Chondrocyte (in vitro differentiated cells): Measurements from ENCODE around the gene PARP15. TPM values are rescaled to one million over a fixed set of nuclear protein-coding genes. Genes with fewer than 3 reads are reported as not detected.

Experiments used
- DNase-seq: peaks from one replicate; pipeline ENCODE4 v3.0.0; 2021; ENCODE audit warnings: mixed read lengths, low spot score
- H3K27ac Mint-ChIP-seq: one replicate; pipeline ENCODE4 v1.8.0; 2021; ENCODE audit warnings: mild to moderate bottlenecking, moderate library complexity, mixed read lengths; ENCODE audit not compliant: unreplicated experiment
- H3K27me3 Mint-ChIP-seq: 2 replicates; pipeline ENCODE4 v1.8.0; 2021; ENCODE audit warnings: low read depth, mixed read lengths
- H3K36me3 Mint-ChIP-seq: 2 replicates; pipeline ENCODE4 v1.8.0; 2021; ENCODE audit warnings: low read depth, mixed read lengths
- H3K4me1 Mint-ChIP-seq: 2 replicates; pipeline ENCODE4 v1.8.0; 2021; ENCODE audit warnings: low read depth, mild to moderate bottlenecking, mixed read lengths
- H3K4me3 Mint-ChIP-seq: one replicate; pipeline ENCODE4 v1.8.0; 2021; ENCODE audit warnings: mild to moderate bottlenecking, moderate library complexity, mixed read lengths; ENCODE audit not compliant: unreplicated experiment
- H3K9me3 Mint-ChIP-seq: 2 replicates; pipeline ENCODE4 v1.8.0; 2021; ENCODE audit warnings: low read depth, mixed read lengths
- total RNA-seq: library from RNA; stranded (reverse); gene quantifications from 3 replicates; pipeline ENCODE4 v1.2.1, GENCODE V29; 2021
- TF ChIP-seq, protein P1 (sequence below): fragments of 200-600 bp; sonication (generic); IDR thresholded peaks from 2 replicates; pipeline ENCODE4 v1.5.0; 2021; ENCODE audit warnings: antibody characterized with exemption, mild to moderate bottlenecking, moderate library complexity

Gene PARP15
- total RNA-seq, 1 donor from 2014 or later = not detected

DNA sequence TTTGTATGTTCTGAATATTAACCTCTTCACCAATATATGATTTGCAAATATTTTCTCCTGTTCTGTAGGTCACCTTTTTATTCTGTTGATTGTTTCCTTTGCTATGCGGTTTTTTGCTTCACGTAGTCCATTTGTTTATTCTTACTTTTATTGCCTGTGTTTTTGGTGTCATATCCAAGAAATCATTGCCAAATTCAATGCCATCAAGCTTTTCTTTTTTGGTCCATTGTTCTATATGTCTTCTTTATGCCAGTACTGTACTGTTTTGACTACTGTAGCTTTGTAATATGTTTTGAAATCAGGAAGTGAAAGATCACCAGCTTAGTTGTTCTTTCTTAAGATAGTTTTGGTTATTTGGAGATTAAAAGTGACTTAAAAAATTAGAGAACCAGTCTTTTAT is 4.2 kb downstream of the PARP15 start:
- TF ChIP-seq, protein P1, sequence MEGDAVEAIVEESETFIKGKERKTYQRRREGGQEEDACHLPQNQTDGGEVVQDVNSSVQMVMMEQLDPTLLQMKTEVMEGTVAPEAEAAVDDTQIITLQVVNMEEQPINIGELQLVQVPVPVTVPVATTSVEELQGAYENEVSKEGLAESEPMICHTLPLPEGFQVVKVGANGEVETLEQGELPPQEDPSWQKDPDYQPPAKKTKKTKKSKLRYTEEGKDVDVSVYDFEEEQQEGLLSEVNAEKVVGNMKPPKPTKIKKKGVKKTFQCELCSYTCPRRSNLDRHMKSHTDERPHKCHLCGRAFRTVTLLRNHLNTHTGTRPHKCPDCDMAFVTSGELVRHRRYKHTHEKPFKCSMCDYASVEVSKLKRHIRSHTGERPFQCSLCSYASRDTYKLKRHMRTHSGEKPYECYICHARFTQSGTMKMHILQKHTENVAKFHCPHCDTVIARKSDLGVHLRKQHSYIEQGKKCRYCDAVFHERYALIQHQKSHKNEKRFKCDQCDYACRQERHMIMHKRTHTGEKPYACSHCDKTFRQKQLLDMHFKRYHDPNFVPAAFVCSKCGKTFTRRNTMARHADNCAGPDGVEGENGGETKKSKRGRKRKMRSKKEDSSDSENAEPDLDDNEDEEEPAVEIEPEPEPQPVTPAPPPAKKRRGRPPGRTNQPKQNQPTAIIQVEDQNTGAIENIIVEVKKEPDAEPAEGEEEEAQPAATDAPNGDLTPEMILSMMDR = no peak
- Mint-ChIP-seq H3K9me3 (peaks cover 23% of the 10 kb centered on the region), H3K4me3 (no peak overlapping the region), H3K36me3 (peaks cover 12% of the 10 kb centered on the region), H3K27ac (no peak overlapping the region), H3K4me1 (peaks cover 5% of the 10 kb centered on the region), H3K27me3 (peaks cover 6% of the 10 kb centered on the region)
- no peak for DNase-seq

- TF ChIP-seq, protein P1 = no peak
- Mint-ChIP-seq H3K36me3 (peaks cover 12% of the 10 kb centered on the region), H3K27ac (no peak overlapping the region), H3K4me1 (peaks cover 5% of the 10 kb centered on the region), H3K27me3 (peaks cover 5% of the 10 kb centered on the region), H3K9me3 (peaks cover 23% of the 10 kb centered on the region), H3K4me3 (no peak overlapping the region)
- no peak for DNase-seq
Observed at GRCh38 chr3:122582390-122582789, 4.9 kb downstream of the PARP15 start.

DNA sequence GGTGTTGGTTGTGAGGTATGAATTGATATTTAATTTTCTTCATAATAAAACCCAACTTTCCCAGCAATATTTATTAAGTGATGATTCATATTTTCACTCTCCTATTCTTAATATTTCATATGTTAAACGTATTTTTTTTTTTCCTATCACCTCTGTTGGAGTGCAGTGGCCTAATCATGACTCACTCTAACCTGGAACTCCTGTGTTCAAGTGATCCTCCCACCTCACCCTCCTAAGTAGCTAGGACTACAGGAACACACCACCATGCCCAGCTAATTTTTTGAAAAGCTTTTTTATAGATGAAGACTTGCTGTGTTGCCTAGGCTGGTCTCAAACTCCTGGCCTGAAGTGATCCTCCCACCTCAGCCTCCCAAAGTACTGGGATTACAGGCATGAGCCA is 8.6 kb downstream of the PARP15 start:
- no peak overlapping the region for H3K27ac Mint-ChIP-seq
- peaks cover 12% of the 10 kb centered on the region for H3K36me3 Mint-ChIP-seq
- TF ChIP-seq, protein P1 = no peak
- H3K4me1 Mint-ChIP-seq = no peaks in the 10 kb centered on the region
- DNase-seq = no peak
- H3K27me3 Mint-ChIP-seq = peaks cover 6% of the 10 kb centered on the region
- peaks cover 23% of the 10 kb centered on the region for H3K9me3 Mint-ChIP-seq
- no peak overlapping the region for H3K4me3 Mint-ChIP-seq

DNA sequence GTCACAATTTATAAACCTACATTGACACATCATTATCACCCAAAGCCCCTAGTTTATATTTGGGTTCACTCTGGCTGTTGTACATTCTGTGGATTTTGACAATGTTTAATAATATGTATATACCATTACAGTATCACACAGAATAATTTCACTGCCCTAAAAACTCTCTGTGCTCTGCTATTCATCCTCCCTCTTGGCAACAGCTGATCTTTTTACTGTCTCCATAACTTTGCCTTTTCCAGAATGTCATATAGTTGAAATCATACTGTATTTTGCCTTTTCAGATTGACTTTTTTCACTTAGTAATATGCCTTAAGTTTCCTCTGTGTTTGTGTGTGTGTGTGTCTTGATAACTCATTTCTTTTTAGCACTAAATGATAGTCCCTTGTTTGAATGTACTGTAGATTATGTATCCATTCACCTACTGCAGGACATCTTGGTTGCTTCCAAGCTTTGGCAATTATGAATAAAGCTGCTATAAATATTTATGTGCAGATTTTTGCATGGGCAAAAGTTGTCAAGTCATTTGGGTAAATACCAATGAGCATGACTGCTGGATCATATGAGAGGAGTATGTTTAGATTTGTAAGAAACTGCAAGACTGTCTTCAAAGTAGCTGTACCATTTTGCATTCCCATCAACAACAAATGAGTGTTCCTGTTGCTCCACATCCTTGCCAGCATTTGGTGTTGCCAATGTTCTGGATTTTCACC is 9.5 kb downstream of the PARP15 start:
- Mint-ChIP-seq H3K27ac (no peak overlapping the region), H3K36me3 (peaks cover 6% of the 10 kb centered on the region), H3K27me3 (peaks cover 8% of the 10 kb centered on the region), H3K9me3 (peaks cover 15% of the 10 kb centered on the region), H3K4me1 (no peaks in the 10 kb centered on the region), H3K4me3 (no peak overlapping the region)
- TF ChIP-seq, protein P1 = no peak
- DNase-seq = no peak

DNA sequence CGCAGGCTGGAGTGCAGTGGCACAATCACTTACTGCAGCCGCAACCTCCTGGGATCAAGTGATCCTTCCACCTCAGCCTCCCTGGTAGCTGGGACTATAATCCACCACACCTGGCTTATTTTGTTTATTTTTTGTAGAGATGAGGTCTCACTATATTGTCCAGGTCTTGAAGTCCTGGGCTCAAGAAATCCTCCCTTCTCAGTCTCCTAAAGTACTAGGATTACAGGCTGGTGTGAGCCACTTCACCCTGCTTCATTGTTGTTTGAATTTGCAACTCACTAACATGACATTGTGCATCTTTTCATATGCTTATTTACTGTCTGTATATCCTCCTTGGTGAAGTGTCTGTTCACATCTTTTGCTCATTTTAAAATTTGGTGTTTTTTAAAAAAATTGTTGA is 10.1 kb downstream of the PARP15 start:
- H3K27ac Mint-ChIP-seq = no peak overlapping the region
- DNase-seq = no peak
- H3K36me3 Mint-ChIP-seq = peaks cover 3% of the 10 kb centered on the region
- H3K27me3 Mint-ChIP-seq = peaks cover 8% of the 10 kb centered on the region
- no peaks in the 10 kb centered on the region for H3K4me1 Mint-ChIP-seq
- TF ChIP-seq, protein P1 = no peak
- peaks cover 11% of the 10 kb centered on the region for H3K9me3 Mint-ChIP-seq
- H3K4me3 Mint-ChIP-seq = no peak overlapping the region
